ACC112 (cell line): ENCODE measurements around the gene KCTD2.

ENCODE experiments used
- H2AFZ ChIP-seq: fragments of 200-600 bp; sonication (generic); one replicate; pipeline ENCODE4 v1.6.0; 2017; ENCODE audit warnings: antibody characterized with exemption, low read length; ENCODE audit not compliant: unreplicated experiment
- H3K27ac ChIP-seq: fragments of 200-600 bp; sonication (generic); 2 replicates; pipeline ENCODE4 v1.5.1; 2014; ENCODE audit warnings: low read depth, mild to moderate bottlenecking, antibody characterized with exemption, low read length, moderate library complexity
- H3K27me3 ChIP-seq: fragments of 200-600 bp; sonication (generic); 2 replicates; pipeline ENCODE4 v1.6.1; 2014; ENCODE audit warnings: mild to moderate bottlenecking, antibody characterized with exemption, low read length, moderate library complexity, mixed read lengths; ENCODE audit not compliant: insufficient read depth
- H3K36me3 ChIP-seq: fragments of 200-600 bp; sonication (generic); 2 replicates; pipeline ENCODE4 v1.6.1; 2016; ENCODE audit warnings: mild to moderate bottlenecking, antibody characterized with exemption, low read length, moderate library complexity, mixed read lengths; ENCODE audit not compliant: insufficient read depth
- H3K4me1 ChIP-seq: fragments of 200-600 bp; sonication (generic); one replicate; pipeline ENCODE4 v1.6.1; 2016; ENCODE audit warnings: low read length, mixed read lengths; ENCODE audit not compliant: insufficient read depth, unreplicated experiment, control insufficient read depth
- H3K4me3 ChIP-seq: fragments of 200-600 bp; sonication (generic); 2 replicates; pipeline ENCODE4 v1.5.1; 2014; ENCODE audit warnings: mild to moderate bottlenecking, low read depth, low read length
- H3K79me2 ChIP-seq: fragments of 200-600 bp; sonication (generic); one replicate; pipeline ENCODE4 v1.6.0; 2016; ENCODE audit warnings: low read length; ENCODE audit not compliant: control insufficient read depth, unreplicated experiment, insufficient read depth

Gene KCTD2

DNA sequence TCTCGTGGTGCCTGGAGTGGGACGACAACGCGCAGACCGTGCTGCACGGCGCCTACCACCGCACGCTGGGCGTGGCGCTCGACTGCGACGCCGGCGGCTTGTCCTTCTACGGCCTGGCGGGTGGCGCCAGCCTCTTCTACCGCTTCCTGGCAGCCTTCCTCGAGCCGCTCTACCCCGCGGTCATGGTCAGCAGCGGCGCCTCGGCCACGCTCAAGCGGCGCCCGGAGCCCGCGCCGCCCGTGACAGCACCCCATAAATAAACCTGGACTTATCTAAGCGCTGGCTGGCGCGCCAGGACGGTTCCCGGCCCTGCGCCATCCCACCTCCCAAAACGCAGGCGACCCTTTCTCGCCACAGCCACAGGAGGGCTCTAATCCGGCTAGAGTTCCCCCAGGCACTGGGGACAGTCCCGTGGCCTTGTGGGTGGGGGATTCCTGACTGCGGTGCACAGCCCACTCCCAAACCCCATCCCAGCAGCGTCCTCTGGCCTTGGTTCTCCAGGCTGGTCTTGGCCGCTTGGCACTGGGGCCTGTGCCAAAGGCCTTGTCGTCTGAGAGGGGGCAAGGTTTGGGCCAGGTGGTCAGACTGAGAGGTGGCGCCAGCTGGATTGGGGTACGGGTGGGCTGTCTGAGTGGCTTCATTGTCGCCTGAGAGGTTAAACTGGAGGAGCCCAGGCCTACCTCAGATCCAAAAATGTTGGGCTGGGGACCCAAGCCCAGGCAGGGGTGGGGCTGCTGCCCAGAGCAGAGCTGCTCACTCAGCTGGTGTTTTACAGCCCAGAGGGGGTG, 30.7 kb downstream of the KCTD2 start:
- Histone ChIP-seq H3K36me3 (no peaks in the 10 kb centered on the region), H3K4me3 (no peak overlapping the region), H2AFZ (peak overlapping the region; percentile 80), H3K79me2 (no peaks in the 10 kb centered on the region), H3K27me3 (no peaks in the 10 kb centered on the region), H3K27ac (peak overlapping the region; percentile 72; the same call in 1 of the 2 replicates), H3K4me1 (peaks cover 26% of the 10 kb centered on the region)

DNA sequence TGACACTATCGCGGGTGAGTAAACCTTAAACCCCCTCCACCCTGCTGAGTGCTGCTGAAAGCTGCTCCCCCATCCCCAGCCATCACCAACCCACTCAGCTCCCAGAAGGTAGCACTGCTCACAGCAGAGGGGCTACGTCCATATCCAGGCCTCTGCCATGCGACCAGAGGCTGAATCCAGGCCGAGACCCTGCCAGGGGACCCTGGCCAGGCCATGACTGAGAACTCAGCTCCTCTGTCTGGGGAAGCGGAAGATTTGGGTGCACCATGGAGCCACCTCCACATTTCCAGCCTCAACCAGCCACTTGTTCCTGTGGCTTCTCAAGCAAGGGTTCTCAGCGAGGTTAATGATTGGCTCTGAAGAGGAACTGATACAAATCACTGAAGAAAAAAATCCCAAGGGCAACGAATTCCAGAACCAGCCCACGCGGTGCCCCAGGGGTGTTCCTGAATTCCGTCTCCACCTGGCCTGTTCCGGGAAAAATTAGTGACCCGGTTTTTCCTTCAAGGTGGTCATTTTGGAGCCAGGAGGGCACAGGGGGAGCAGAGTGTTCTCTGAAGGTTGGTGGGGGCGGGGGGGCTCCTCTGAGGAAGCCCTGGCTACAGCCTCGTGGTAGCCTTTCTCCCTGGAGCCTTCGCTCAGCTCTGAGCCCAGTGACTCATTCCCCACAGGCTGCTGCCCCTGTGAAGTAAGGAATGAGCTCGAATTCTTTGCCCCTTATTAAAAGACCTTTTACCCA, 31.4 kb downstream of the KCTD2 start:
- H3K4me3 ChIP-seq = peak overlapping the region; percentile 28
- peaks cover 26% of the 10 kb centered on the region for H3K4me1 ChIP-seq
- peak overlapping the region; percentile 80 for H2AFZ ChIP-seq
- H3K36me3 ChIP-seq = no peaks in the 10 kb centered on the region
- no peaks in the 10 kb centered on the region for H3K27me3 ChIP-seq
- H3K79me2 ChIP-seq = no peaks in the 10 kb centered on the region
- peak overlapping the region; percentile 72 for H3K27ac ChIP-seq

DNA sequence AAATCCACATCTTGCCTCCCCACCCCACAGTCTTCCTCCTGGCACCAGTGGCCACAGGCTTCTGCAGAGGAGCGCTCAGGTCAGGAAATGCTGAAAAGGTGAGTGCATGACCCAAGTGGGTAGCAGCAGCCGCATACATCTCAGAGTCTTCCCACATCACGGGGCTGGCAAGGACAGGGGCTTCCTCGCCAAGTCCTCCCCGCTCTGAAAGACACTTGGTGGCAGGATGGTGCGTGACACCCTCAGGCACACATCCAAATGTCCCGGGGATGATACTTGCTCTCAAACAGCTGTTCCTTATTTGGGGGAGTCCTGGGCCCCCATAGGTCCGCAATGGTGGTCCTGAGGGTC, 32.0 kb downstream of the KCTD2 start:
- H3K36me3 ChIP-seq = no peaks in the 10 kb centered on the region
- no peaks in the 10 kb centered on the region for H3K79me2 ChIP-seq
- peaks cover 29% of the 10 kb centered on the region for H3K4me1 ChIP-seq
- peak overlapping the region; percentile 72 for H3K27ac ChIP-seq
- no peak overlapping the region for H2AFZ ChIP-seq
- H3K4me3 ChIP-seq = peak overlapping the region; percentile 28
- H3K27me3 ChIP-seq = no peaks in the 10 kb centered on the region

DNA sequence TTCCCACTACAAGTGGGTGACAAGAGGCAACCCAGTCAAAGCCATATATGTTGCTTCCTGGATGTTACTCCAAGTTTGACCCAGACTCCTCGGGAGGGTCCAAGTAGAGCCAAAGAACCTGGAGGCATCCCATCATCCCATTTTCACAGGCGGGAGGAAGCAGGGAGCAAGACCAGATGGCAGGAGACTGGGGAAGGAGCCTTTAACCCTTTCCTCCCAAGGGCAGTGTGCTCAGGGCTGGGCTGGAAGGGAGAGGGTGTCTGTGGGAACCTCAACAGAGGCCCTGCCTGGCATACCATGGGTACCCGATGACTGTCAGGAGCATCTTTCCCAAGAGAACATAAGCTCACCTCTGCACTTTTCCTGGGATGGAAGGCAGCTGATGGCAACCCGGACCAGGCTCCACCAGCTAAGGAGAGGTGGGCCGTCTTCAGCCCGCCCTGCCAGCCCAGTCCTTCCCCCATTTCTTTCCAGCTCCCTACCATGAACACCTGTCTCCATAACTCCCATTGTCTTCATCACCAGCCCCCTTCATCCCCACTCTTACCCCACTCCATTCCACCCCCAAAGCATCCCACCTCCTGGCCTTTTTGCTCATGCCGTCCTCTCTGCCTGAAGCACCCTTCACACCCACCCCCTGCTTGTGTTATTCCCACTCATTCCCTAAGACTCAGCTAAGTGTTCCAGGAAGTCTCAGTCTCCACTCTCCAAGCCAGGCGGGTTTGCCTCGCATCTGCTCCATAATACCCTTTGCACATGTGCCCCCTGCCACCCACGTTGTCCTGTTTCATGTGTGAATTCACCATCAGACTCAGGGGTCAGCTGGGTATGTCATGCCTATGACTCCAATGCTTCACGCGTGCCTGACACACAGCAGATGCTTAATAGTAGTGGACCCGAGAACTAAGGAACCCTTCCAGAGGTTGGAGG, 34.9 kb downstream of the KCTD2 start:
- peaks cover 48% of the 10 kb centered on the region for H3K4me1 ChIP-seq
- H3K27ac ChIP-seq = no peak overlapping the region
- no peak overlapping the region for H2AFZ ChIP-seq
- H3K79me2 ChIP-seq = no peaks in the 10 kb centered on the region
- no peaks in the 10 kb centered on the region for H3K36me3 ChIP-seq
- no peaks in the 10 kb centered on the region for H3K27me3 ChIP-seq
- no peak overlapping the region for H3K4me3 ChIP-seq

DNA sequence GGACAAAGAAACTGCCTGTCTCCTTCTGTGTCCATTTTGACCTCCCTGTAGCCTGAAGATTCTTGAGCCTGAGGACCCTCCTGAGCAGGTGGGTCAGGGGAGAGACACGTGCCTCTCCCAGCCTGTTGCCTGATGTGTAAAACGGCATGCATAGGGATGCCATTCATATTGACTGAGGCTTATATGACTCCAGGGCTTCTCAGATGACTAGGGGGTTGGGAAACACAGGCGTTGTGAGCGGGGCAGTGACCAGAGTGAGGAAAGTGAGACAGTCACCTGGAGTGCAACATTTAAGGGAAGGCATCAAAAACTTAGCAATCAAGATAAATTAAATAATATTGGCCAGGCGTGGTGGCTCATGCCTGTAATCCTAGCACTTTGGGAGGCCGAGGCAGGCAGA, 35.7 kb downstream of the KCTD2 start:
- peaks cover 46% of the 10 kb centered on the region for H3K4me1 ChIP-seq
- no peaks in the 10 kb centered on the region for H3K36me3 ChIP-seq
- H3K27ac ChIP-seq = no peak overlapping the region
- no peaks in the 10 kb centered on the region for H3K79me2 ChIP-seq
- no peak overlapping the region for H3K4me3 ChIP-seq
- H2AFZ ChIP-seq = no peak overlapping the region
- H3K27me3 ChIP-seq = no peaks in the 10 kb centered on the region

DNA sequence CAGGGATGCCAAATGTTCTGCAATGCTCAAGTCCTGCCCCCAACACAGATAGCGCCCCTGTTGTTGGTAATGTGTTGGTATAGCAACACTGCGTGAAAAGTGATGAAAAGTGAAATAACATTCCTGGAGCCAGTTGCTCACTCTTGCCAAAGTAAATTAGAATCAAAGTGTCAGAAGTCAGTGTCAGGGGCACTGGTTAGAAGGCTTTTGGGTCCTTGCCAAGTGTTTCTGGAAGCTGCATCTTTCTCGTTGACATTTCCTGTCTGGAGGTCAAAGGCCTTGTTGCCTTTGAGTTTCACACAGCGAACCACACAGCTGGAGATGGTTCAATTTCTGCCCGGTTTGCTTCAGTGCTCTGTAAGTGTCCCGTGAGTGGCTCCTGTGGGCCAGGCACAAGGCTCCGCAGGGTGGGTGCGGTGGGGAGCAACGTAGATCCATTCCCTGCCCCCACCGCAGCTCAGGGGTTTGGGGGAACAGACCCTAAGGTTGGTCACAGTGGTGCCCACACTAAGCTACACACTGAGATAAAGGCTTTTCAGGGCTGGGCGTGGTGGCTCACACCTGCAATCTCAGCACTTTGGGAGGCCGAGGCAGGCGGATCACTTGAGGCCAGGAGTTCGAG, 37.1 kb downstream of the KCTD2 start:
- Histone ChIP-seq H3K36me3 (no peaks in the 10 kb centered on the region), H3K27ac (no peak overlapping the region), H3K79me2 (peaks cover 1% of the 10 kb centered on the region), H3K27me3 (no peaks in the 10 kb centered on the region), H3K4me3 (no peak overlapping the region), H2AFZ (no peak overlapping the region), H3K4me1 (peaks cover 40% of the 10 kb centered on the region)

DNA sequence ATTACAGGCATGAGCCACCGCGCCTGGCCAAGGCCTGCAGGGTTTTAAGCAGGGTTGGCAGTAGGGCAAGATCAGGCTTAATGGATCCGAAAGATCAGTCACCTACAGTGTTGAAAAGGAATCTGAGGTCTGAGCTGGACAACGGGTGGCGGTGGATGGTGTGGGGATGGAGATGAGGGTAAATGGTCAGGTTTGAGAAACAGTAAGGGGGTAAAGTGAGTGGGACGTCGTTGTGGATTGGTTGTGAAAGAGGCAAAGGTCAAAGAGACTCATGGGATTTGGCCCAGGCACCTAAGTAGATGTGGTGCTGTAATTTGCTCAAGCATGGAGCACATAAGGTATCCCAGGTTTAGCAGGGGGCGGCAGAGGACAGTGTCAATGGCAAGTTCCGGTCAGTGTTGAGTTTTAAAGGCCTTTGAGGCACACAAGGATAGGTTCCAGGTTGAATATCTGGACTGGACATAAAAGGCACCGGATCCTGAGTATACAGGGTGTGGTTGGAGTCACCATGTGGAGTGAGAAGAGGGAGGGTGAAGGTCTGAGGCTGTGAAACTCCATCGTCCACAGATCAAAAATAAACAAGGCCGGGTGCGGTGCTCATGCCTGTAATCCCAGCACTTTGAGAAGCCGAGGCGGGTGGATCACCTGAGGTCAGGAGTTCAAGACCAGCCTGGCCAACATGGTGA, 39.6 kb downstream of the KCTD2 start:
- no peak overlapping the region for H3K27ac ChIP-seq
- H3K4me1 ChIP-seq = peaks cover 41% of the 10 kb centered on the region
- peak overlapping the region; percentile 80; the same call in 1 of the 2 replicates for H3K4me3 ChIP-seq
- H2AFZ ChIP-seq = no peak overlapping the region
- H3K27me3 ChIP-seq = no peaks in the 10 kb centered on the region
- no peaks in the 10 kb centered on the region for H3K36me3 ChIP-seq
- H3K79me2 ChIP-seq = peaks cover 3% of the 10 kb centered on the region

DNA sequence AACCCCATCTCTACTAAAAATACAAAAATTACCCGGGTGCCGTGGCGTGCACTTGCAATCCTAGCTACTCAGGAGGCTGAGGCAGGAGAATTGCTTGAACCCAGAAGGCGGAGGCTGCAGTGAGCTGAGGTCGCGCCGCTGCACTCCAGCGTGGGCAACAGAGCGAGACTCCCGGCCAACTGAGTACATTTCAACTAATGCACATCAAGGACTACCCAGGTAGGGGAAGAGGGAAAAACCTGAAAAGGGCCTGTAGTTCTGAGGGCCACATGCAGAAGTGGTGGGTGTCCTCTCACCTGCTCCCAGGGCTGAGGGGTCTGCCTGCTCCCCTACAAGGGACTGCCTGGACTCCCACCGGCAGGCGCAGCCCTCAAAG, 40.1 kb downstream of the KCTD2 start:
- H3K36me3 ChIP-seq = no peaks in the 10 kb centered on the region
- peaks cover 46% of the 10 kb centered on the region for H3K4me1 ChIP-seq
- no peaks in the 10 kb centered on the region for H3K27me3 ChIP-seq
- peaks cover 7% of the 10 kb centered on the region for H3K79me2 ChIP-seq
- peak overlapping the region; percentile 80 for H3K4me3 ChIP-seq
- H3K27ac ChIP-seq = peak overlapping the region; percentile 34; the same call in 1 of the 2 replicates
- no peak overlapping the region for H2AFZ ChIP-seq

DNA sequence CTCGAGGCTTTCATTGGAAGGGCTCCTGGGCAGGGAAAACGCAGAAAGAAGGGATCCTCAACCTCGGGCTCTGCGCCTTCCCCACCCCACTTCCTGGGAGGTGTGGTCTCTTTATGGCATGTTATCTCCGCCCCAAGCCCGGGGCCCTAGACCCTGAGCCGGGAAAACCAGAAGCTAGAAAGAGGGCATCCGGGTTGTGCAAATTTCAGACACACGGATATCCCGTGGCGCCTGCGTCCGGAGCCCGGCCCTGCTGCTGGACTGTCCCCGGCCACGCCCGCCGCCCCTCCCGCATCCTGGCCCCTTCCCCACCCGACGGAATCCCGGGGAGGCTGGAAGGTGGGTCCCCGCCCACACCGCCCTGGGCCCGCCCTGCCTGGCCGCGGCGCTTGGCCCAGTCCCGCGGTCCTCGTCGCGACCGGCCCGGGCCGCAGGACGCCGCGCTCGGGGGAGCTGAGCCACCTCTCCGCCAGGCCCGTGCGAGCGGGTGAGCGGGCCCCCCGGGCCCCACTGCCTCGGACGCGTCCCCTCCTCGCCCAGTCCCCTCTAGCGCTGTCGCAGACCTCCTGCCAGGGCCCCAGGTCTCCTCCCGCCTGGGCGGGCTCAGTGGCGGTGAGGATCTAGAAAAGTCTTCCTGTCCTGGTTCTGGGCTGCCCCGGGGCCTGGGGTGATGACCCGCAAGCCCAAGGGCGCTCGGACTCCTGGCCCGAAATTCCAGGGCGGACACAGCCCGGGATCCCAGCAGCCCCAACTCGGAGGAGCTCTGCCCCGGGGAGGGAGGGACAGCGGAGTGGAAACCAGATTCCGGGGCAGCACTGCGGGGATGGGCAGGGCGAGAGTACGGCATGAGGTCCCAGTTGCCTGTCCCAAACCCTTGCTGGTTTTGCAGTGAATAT, 40.8 kb downstream of the KCTD2 start, which contains the start of gene SLC16A5:
TSS of gene SLC16A5 (plus strand) at position 397 of the 896 bp plus-strand sequence. CDS start 5,683 bp downstream, outside the sequence.
- no peaks in the 10 kb centered on the region for H3K27me3 ChIP-seq
- peaks cover 8% of the 10 kb centered on the region for H3K79me2 ChIP-seq
- H3K27ac ChIP-seq = peak within 1 kb of the TSS; percentile 47
- peak within 1 kb of the TSS; percentile 19 for H2AFZ ChIP-seq
- H3K36me3 ChIP-seq = no peaks in the 10 kb centered on the region
- H3K4me1 ChIP-seq = peaks cover 49% of the 10 kb centered on the region
- H3K4me3 ChIP-seq = peak within 1 kb of the TSS; percentile 80
